GM21360 (cell line): Measurements from ENCODE around the gene PLEKHA8.
A peak's percentile ranks its signal among the peaks of the same experiment; 100 is the strongest.

Experiments
- ATAC-seq: cut with Tn5 transposase; IDR thresholded peaks from one replicate; pipeline ENCODE4 v1.9.1; 2021; ENCODE audit warnings: mild to moderate bottlenecking, moderate library complexity; ENCODE audit not compliant: unreplicated experiment

The PLEKHA8 gene

DNA sequence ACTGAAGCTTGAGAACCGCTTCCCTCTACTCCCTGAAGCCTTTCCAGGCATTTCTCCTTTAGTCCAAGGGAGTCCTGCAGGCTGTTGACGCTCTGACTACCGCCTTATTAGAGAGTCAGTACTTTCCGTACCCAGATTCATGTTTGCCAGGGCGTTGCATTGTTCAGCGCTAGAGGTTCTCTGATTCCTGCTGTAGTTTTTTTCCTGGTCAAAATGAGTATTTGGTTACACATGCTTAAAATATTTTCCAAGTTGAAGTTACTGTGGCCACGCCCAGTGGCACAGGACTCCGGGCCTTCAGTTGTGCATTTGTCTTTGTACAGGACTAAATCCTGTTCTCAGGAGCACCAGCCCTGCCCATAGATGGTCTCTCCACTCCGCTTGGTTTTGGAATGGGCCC, 114.5 kb downstream of the PLEKHA8 start:
- ATAC-seq = no peak

DNA sequence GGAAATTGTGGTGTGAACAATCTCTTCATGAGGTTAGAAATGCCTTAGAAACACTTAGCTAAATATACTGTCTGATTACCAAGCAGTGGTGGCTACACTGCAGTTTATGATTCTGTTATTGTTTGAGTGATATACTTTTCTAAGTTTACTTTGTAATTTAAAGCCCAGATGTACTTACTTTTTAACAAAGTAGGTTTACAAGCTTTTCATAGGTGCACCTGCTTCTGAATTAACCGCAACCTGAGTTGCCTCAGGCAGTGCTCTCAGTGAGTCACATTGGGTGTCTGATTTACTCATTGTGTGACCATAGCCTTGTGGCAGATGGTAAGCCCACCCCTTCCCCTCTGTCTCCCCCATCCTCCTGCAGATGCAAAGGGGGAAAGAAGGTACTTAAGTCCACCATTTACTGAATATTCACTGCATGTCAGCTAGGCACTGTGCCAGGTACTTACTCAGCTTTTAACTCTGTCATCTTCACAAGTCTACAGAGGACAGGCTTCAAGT, 115.6 kb downstream of the PLEKHA8 start:
- no peak for ATAC-seq

- ATAC-seq = no peak
Measured at GRCh38 chr7:30144657-30145306, 116.6 kb downstream of the PLEKHA8 start.

- ATAC-seq = no peak
Measured at GRCh38 chr7:30145426-30145970, 117.3 kb downstream of the PLEKHA8 start.

DNA sequence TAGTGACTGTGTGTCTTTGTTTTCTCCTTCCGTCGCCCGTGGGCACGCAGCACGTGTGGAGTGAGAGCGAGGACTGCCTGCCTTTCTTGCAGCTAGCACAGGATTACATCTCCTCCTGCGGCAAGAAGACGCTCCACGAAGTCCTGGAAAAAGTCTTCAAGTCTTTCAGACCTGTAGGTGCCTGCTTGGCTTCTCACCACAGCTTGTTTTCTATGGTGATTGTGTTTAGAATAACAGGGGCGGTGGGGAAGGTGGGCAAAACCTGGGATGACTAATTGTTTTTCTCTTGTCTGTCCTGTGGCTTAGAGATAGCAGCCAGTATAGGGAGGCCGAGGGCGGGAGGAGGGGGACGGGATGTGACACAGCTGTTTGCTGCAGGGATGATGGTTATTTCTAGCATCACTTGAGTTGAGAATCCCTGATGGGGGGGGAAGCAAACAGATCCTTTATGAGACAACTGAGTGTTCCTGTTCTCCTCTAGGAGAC, 118.0 kb downstream of the PLEKHA8 start:
- no peak for ATAC-seq

- ATAC-seq = no peak
Measured at GRCh38 chr7:30147223-30147622, 119.0 kb downstream of the PLEKHA8 start.

GRCh38 chr7:30147785-30148184, 119.6 kb downstream of the PLEKHA8 start:
- no peak for ATAC-seq

DNA sequence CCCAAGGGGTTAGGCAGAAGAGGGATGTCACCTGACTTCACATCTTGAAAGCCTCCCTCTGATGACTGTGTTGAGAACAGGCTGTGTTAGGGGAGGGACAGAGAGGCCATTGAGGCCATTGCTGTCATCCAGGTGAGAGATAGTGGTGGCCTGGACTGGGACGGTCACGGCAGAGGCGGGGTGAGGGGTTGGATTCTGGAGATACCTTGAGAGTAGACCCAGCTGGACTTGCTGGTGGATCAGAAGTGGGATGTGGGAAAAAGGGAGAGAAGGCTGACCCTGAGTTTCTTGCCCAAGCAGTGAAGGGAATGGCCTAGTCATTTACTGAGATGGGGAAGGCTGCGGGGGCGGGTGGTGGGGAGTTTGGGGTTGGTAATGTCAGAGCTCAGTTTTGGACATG, 120.2 kb downstream of the PLEKHA8 start:
- no peak for ATAC-seq

GRCh38 chr7:30148951-30149459, 120.8 kb downstream of the PLEKHA8 start:
- ATAC-seq = no peak

DNA sequence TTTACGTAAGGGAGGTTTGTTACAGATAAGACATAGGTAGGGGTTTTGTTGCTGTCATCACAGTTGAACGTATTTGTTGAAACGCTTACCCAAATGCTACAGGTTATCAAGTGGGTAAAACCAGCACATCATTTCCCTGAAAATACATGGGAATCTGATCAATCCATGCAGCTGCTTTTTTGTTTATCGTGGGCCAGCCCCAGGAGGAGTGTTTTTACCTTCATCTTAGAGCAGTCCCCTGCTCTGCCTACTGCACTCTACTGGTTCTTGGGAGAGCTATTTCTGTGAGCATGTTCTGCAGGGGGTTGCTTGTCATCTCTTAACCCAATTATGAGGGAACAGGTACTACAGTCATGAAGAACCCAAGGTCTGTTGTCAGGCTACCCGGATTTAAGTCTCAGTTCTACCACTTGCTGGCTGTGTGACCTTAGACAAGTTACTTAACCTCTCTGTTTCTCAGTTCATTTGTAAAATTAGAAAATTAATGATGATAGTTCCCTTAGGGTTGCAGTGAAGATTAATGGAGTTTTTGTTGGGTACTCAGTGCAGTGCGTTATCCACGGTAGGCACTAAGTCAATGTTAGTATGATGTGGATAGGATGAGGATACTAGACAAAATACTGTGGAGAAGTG, 121.5 kb downstream of the PLEKHA8 start:
- no peak for ATAC-seq

DNA sequence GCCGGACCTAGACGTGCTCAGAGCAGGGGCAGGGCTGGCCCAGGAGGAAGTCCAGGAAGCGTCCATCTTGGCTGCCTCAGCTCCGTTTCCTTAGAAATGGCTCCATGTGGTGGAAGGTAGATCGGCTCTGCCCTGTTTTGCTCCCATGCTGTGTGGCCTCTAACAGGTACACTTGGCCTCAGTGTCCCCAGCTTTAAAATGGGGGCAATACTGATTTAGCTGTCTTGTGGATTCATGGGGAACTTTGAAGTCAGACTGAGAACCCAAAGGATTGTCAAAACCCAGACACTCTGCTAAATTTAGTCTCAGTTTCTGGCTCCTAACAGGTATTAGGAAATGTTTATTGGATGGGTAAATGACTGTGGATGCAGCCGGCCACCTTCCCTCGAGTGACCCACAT, 122.5 kb downstream of the PLEKHA8 start:
- ATAC-seq = no peak

- ATAC-seq = no peak
Measured at GRCh38 chr7:30154111-30154587, 125.9 kb downstream of the PLEKHA8 start.

- ATAC-seq = no peak
Measured at GRCh38 chr7:30155481-30155880, 127.3 kb downstream of the PLEKHA8 start.

GRCh38 chr7:30157204-30157603, 129.0 kb downstream of the PLEKHA8 start:
- ATAC-seq = no peak

DNA sequence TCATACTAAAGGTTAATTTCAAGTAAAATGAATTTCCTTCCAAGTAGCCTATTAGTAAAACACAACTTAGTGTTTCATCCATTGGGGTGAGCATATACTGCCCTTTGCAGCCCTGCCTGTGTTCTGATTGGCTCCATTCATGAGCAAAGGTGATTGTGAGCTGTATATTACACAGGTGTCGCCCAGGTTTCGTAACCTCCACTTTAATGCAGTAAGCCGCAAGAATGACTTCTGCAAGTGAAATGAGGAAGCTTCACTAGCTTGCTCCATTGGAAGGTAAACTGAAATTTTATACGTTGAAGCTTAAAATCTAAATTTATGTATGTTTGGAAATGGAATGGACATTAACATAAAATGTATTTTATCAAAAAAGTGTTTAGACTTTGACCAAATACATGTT, 131.0 kb downstream of the PLEKHA8 start:
- ATAC-seq = no peak

DNA sequence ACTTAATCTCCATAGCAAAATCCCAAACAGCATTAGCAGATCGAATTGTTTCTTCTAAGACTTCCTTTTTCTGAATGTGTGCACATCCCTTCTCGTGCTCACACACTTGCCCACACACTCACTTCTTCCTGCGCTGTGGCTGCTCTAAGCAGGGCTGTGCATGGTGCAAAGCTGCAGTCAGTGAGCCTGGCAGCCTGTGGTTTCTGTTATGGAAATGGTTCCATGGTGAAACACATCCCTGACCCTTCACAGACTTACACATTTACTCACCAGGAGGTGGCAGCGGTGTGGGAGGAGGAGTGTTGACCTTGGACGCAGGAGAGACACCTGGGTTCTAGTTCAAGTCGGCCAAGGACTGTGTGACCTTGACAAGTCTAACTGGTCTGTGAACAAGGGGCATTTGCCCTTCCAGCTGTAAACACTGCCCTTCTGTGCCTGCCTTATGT, 131.5 kb downstream of the PLEKHA8 start:
- no peak for ATAC-seq

DNA sequence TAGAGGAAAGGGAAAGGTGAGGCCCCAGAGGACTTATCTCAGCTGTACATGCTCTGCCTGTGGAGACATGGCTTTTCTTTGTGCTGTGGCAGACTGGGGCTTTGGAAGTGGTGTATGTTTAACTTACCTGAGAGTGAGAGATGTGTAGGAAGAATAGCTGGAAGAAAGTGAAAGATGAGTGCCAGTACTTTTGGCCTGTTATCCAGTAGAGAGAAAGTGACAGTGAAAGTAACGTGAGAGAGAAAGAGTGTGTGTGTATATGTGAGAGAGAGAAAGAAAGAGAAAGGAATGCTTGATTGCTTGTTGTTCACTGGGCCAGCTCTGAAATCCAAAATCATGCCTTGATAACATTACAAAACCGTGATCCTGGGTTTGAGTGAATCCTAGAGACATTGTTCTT, 132.1 kb downstream of the PLEKHA8 start:
- ATAC-seq = no peak

- no peak for ATAC-seq
Measured at GRCh38 chr7:30162133-30162532, 133.9 kb downstream of the PLEKHA8 start.

DNA sequence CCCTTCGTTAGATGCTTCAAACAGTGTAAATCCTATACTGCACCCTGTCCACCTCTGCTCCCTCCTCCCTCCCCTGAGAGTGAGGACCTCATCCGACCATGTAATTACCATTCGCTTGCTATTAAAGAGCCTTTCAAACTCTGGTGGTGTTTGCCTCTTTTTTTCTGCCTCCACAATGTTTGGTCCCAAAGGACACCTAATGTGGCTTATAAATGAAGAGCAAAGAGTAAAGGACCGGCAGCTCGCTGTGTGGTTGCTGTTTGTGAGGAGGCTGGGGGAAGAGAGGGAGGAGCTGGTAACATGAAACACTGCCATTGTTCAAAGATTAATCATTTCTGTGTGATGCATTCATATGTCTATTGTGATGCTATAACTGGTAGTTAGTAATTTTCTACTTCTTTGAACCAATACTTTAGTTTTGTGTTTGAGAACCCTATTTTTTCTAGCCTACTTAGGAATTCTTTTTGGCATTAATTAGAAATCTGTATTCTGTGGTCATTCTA, 134.5 kb downstream of the PLEKHA8 start:
- no peak for ATAC-seq

GRCh38 chr7:30163231-30163894, 135.2 kb downstream of the PLEKHA8 start:
- ATAC-seq = no peak

DNA sequence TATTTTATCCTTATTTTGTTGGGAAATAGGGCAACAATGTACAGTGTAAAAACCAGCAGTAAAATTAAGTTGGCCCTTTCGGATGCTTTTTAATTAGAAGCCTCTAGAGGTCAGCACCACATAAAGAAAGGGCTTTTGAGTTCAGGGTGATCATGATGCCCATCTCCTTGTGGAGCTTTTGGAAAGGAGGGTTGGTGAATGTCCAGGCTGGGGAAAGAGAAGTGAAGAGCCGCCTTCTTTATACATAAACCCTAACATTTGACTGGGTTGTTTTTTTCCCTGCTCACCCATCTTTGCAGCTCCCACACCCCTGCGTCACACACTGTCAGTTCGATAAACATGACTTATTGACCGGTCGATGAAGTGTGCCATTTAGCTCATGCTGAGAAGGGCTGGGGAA, 136.4 kb downstream of the PLEKHA8 start:
- peak; percentile 45 for ATAC-seq
